IMR-90 (cell line): ENCODE data around the gene IL1B. TPM values are rescaled to one million over a fixed set of nuclear protein-coding genes. Genes with fewer than 3 reads are reported as not detected.

ENCODE experiments used
- ATAC-seq: fragments of 200-7000 bp; cut with Tn5 transposase; 2 replicates; pipeline ENCODE4 v1.9.1; 2020; ENCODE audit warnings: low read depth, mild to moderate bottlenecking, moderate library complexity
- BruUV-seq: library from RNA; stranded (reverse); fragments of 400-500 nt; replicated peaks from 2 replicates; lab custom pipeline; 2021; lab: Mats Ljungman, UMichigan
- CTCF ChIA-PET: fragments of 300-600 bp; formaldehyde crosslinking; extraction: SDS; loops from one replicate; lab custom pipeline; 2021; ENCODE audit warnings: antibody characterized with exemption; lab: Yijun Ruan, JAX
- POLR2A ChIA-PET: fragments of 300-600 bp; sonication (Branson Sonifier 250); formaldehyde crosslinking; loops from one replicate; lab custom pipeline; 2022; ENCODE audit warnings: antibody characterized with exemption; ENCODE audit not compliant: unreplicated experiment; lab: Charles Lee
- DNase-seq: peaks from one replicate; pipeline ENCODE4 v3.0.0; 2013
- H2AFZ ChIP-seq: replicated peaks from 2 replicates; pipeline ENCODE3; 2013; ENCODE audit warnings: low read length, mild to moderate bottlenecking; ENCODE audit not compliant: poor library complexity
- H2AK5ac ChIP-seq: 2 replicates; pipeline ENCODE4 v1.6.1; 2013; ENCODE audit warnings: low read depth, low read length, inconsistent platforms
- H2AK9ac ChIP-seq: replicated peaks from 2 replicates; pipeline ENCODE3; 2013; ENCODE audit warnings: mild to moderate bottlenecking, low read depth, low read length, moderate library complexity; ENCODE audit not compliant: poor library complexity
- H2BK120ac ChIP-seq: 2 replicates; pipeline ENCODE4 v1.6.1; 2013; ENCODE audit warnings: low read depth, low read length, inconsistent platforms
- H2BK15ac ChIP-seq: 3 replicates; pipeline ENCODE4 v1.6.1; 2013; ENCODE audit warnings: low read depth, low read length, inconsistent platforms
- H2BK20ac ChIP-seq: 2 replicates; pipeline ENCODE4 v1.6.1; 2013; ENCODE audit warnings: low read depth, mild to moderate bottlenecking, inconsistent platforms, low read length, moderate library complexity
- H2BK5ac ChIP-seq: 2 replicates; pipeline ENCODE4 v1.6.1; 2013; ENCODE audit warnings: mild to moderate bottlenecking, low read depth, low read length, inconsistent platforms; ENCODE audit not compliant: poor library complexity, severe bottlenecking
- H3K14ac ChIP-seq: replicated peaks from 2 replicates; pipeline ENCODE4 v1.6.1; 2013; ENCODE audit warnings: low read depth, low read length, inconsistent platforms
- H3K18ac ChIP-seq: 2 replicates; pipeline ENCODE4 v1.6.1; 2013; ENCODE audit warnings: low read depth, low read length, control low read depth
- H3K23ac ChIP-seq: 2 replicates; pipeline ENCODE4 v1.6.1; 2013; ENCODE audit warnings: low read depth, low read length, inconsistent platforms
- H3K27ac ChIP-seq: 2 replicates; pipeline ENCODE4 v1.5.1; 2013; ENCODE audit warnings: mild to moderate bottlenecking, control low read depth, low read length; ENCODE audit not compliant: insufficient read depth
- H3K27me3 ChIP-seq: 2 replicates; pipeline ENCODE4 v1.6.1; 2013; ENCODE audit warnings: low read length; ENCODE audit not compliant: control insufficient read depth, insufficient read depth
- H3K36me3 ChIP-seq: 2 replicates; pipeline ENCODE4 v1.6.1; 2013; ENCODE audit warnings: low read length, mixed read lengths; ENCODE audit not compliant: control insufficient read depth, insufficient read depth
- H3K4ac ChIP-seq: 2 replicates; pipeline ENCODE4 v1.6.1; 2013; ENCODE audit warnings: low read depth, low read length, inconsistent platforms
- H3K4me1 ChIP-seq: 2 replicates; pipeline ENCODE4 v1.6.1; 2013; ENCODE audit warnings: low read length, mixed read lengths; ENCODE audit not compliant: control insufficient read depth, insufficient read depth
- H3K4me2 ChIP-seq: 2 replicates; pipeline ENCODE4 v1.6.1; 2013; ENCODE audit warnings: low read depth, mild to moderate bottlenecking, control low read depth, low read length, moderate library complexity
- H3K4me3 ChIP-seq: 2 replicates; pipeline ENCODE4 v1.5.1; 2013; ENCODE audit warnings: low read depth, mild to moderate bottlenecking, control low read depth, low read length, moderate library complexity; ENCODE audit not compliant: insufficient read depth
- H3K56ac ChIP-seq: 2 replicates; pipeline ENCODE4 v1.6.1; 2013; ENCODE audit warnings: low read length, inconsistent platforms; ENCODE audit not compliant: insufficient read depth; ENCODE audit errors: extremely low read depth
- H3K79me1 ChIP-seq, 2 experiments: 2 replicates each; pipeline ENCODE4 v1.6.1; 2013; ENCODE audit warnings: low read length in 2 of 2, inconsistent platforms in 1 of 2, low read depth in 1 of 2
- H3K9ac ChIP-seq: 2 replicates; pipeline ENCODE4 v1.6.1; 2013; ENCODE audit warnings: low read depth, low read length, control low read depth
- H3K9me1 ChIP-seq: 2 replicates; pipeline ENCODE4 v1.6.1; 2013; ENCODE audit warnings: low read length, inconsistent platforms; ENCODE audit not compliant: insufficient read depth
- H3K9me3 ChIP-seq: 2 replicates; pipeline ENCODE4 v1.6.1; 2013; ENCODE audit warnings: low read length; ENCODE audit not compliant: control insufficient read depth, insufficient read depth
- H4K20me1 ChIP-seq: 2 replicates; pipeline ENCODE4 v1.6.1; 2013; ENCODE audit warnings: low read length, inconsistent platforms; ENCODE audit not compliant: insufficient read depth
- H4K5ac ChIP-seq: 2 replicates; pipeline ENCODE4 v1.6.1; 2013; ENCODE audit warnings: mild to moderate bottlenecking, low read depth, low read length, control low read depth
- H4K8ac ChIP-seq, 2 experiments: 2 replicates each; pipeline ENCODE4 v1.6.1; 2013; ENCODE audit warnings: low read depth in 2 of 2, low read length in 2 of 2, control low read depth in 1 of 2, inconsistent platforms in 1 of 2
- H4K91ac ChIP-seq: 2 replicates; pipeline ENCODE4 v1.6.1; 2013; ENCODE audit warnings: low read depth, low read length, inconsistent platforms; ENCODE audit not compliant: insufficient read depth
- BHLHE40 ChIP-seq: fragments of 150-350 bp; IDR thresholded peaks from 2 replicates; pipeline ENCODE4 v1.6.1; 2016; ENCODE audit warnings: mild to moderate bottlenecking, low read depth, low read length
- CEBPB ChIP-seq: IDR thresholded peaks from 2 replicates; pipeline ENCODE4 v1.6.1; 2012; ENCODE audit warnings: low read depth, low read length, improper control_type of control experiment
- NFE2L2 ChIP-seq: fragments of 150-350 bp; IDR thresholded peaks from 2 replicates; pipeline ENCODE4 v1.6.1; 2016; ENCODE audit warnings: low read depth, mild to moderate bottlenecking, low read length
- POLR2A ChIP-seq: IDR thresholded peaks from 2 replicates; pipeline ENCODE4 v1.6.1; 2012; ENCODE audit warnings: mild to moderate bottlenecking, low read depth, low read length
- RFX5 ChIP-seq: IDR thresholded peaks from 2 replicates; pipeline ENCODE4 v1.8.0; 2012; ENCODE audit warnings: low read depth, mild to moderate bottlenecking, low read length, moderate library complexity
- USF2 ChIP-seq: fragments of 150-350 bp; IDR thresholded peaks from 2 replicates; pipeline ENCODE4 v1.6.1; 2017; ENCODE audit warnings: mild to moderate bottlenecking, antibody characterized with exemption, low read length, low read depth
- WGBS, 2 experiments: methylation state at CpG; one replicate each; pipeline versions ENCODE4 v1.1.5 to v1.1.7; 2013; ENCODE audit warnings: missing lambda C conversion rate in 2 of 2; ENCODE audit not compliant: insufficient read length in 1 of 2; ENCODE audit errors: extremely low coverage in 2 of 2; 5-methylcytosine and 5-hydroxymethylcytosine counted together
- dilution Hi-C: fragments of 300-500 bp; cut with HindIII; formaldehyde crosslinking; loops from one replicate; pipeline ENCODE4 v1.14.3; 2018; ENCODE audit warnings: low sequenced_read_pairs; ENCODE audit not compliant: unreplicated experiment
- in situ Hi-C: fragments of 300-500 bp; cut with MboI; formaldehyde crosslinking; loops from 3 replicates; pipeline ENCODE4 v1.14.3; 2019; ENCODE audit warnings: low sequenced_read_pairs, inconsistent platforms, mixed read lengths
- intact Hi-C: fragments of 100-400 bp; cut with micrococcal nuclease; formaldehyde crosslinking; loops from 2 replicates; pipeline ENCODE4 v1.10.0; 2022
- polyA plus RNA-seq, 3 experiments: library from polyadenylated mRNA; depleted of rRNA; stranded (reverse); fragments of >200 nt; gene quantifications; 2 replicates each; pipeline ENCODE4 v1.2.3, GENCODE V29; 2012; ENCODE audit warnings: low replicate concordance in 1 of 3
- total RNA-seq: library from RNA; depleted of rRNA; stranded (reverse); fragments of >200 nt; gene quantifications from 2 replicates; pipeline ENCODE4 v1.2.3, GENCODE V29; 2012

IL1B gene
- total and polyA plus RNA-seq, 2 of the 4 experiments (the other 2 are of a cell fraction): 3.0 to 4.4 TPM

DNA sequence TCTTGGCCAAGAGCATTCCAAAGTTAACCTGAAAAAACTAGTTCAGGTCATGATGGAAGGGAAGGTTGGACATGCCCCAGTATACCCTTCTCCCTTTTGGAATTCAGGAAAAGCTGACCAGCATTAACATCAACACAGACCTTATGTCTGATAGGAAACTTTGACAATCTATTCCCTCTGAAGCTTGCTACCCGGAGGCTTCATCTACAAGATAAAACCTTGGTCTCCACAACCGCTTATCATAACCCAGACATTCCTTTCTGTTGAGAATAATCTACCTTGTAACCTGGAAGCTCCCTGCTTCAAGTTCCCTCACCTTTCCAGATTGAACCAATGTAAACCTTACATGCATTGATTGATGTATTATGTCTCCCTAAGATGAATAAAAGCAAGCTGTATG is 49.7 kb upstream of the IL1B start:
- Histone ChIP-seq H3K14ac (no peak overlapping the region), H3K4me2 (no peak overlapping the region), H2AFZ (no peak overlapping the region), H3K4ac (no peak overlapping the region), H4K20me1 (no peaks in the 10 kb centered on the region), H3K9me3 (no peaks in the 10 kb centered on the region), H3K9me1 (peaks cover 9% of the 10 kb centered on the region), H3K9ac (no peak overlapping the region), H3K27ac (no peak overlapping the region), H2AK9ac (no peak overlapping the region), H4K5ac (no peak overlapping the region), H2BK15ac (no peak overlapping the region), H3K79me1 (peaks cover 0 to 3% of the 10 kb centered on the region in 2 experiments; a peak in 2 of 4 replicates), H4K91ac (no peak overlapping the region), H3K27me3 (no peaks in the 10 kb centered on the region; the same call in 1 of the 2 replicates), H2BK20ac (peak overlapping the region; percentile 9; the same call in 1 of the 2 replicates), H3K36me3 (no peaks in the 10 kb centered on the region), H3K4me1 (peaks cover 2% of the 10 kb centered on the region; the same call in 1 of the 2 replicates), H2BK120ac (peak overlapping the region; percentile 31; the same call in 1 of the 2 replicates), H2AK5ac (no peak overlapping the region), H3K18ac (no peak overlapping the region), H3K4me3 (no peak overlapping the region), H3K56ac (no peak overlapping the region), H4K8ac (no peak overlapping the region), H2BK5ac (no peak overlapping the region), H3K23ac (no peak overlapping the region)
- no TSS peak for BruUV-seq
- no peak for TF ChIP-seq RFX5
- no peak for TF ChIP-seq BHLHE40
- TF ChIP-seq CEBPB: no peak
- no peak for TF ChIP-seq USF2
- no peak for TF ChIP-seq POLR2A
- TF ChIP-seq NFE2L2: no peak
- intact Hi-C loops (no loop called here), dilution Hi-C loops (no loop called here), in situ Hi-C loops (no loop called here)
- ChIA-PET POLR2A (interaction anchor here (0.5 kb wide), 1 partner anchor 55 kb away, joined by 5 read pairs; no protein-coding TSS in a partner anchor), CTCF (interaction anchor here (1.2 to 2.7 kb wide), 4 partner anchors 55 to 143 kb away, joined by 3 to 12 read pairs (median 6); no protein-coding TSS in a partner anchor)
- DNase-seq (no peak), ATAC-seq (no peak)
- WGBS, 2 experiments: no CpG with 5 or more reads among the region's 2 CpGs
